ENCODE data around the gene KLC1.

GRCh38 chr14:103641161-103641560, 12.2 kb downstream of the KLC1 start:
- TF ChIP-seq CTCF (conservative IDR thresholded peaks at IDR 0.05; ENCODE audit: low read depth, low read length) (no peak), EZH2 (IDR thresholded peaks at IDR 0.05; ENCODE audit: low read length, unreplicated experiment) (no peak), EZH2phosphoT487 (IDR thresholded peaks at IDR 0.05; ENCODE audit: borderline replicate concordance, low read length) (no peak)

Data from PC-3 (cell line).